ENCODE data around the gene CNIH1. TPM values are rescaled to one million over a fixed set of nuclear protein-coding genes. Genes with fewer than 3 reads are reported as not detected.

The CNIH1 gene
- total and polyA plus RNA-seq, 2 of the 13 experiments (the other 11 are each of a cell fraction or from before 2014, with no cell fraction given), result 166 to 421 TPM

DNA sequence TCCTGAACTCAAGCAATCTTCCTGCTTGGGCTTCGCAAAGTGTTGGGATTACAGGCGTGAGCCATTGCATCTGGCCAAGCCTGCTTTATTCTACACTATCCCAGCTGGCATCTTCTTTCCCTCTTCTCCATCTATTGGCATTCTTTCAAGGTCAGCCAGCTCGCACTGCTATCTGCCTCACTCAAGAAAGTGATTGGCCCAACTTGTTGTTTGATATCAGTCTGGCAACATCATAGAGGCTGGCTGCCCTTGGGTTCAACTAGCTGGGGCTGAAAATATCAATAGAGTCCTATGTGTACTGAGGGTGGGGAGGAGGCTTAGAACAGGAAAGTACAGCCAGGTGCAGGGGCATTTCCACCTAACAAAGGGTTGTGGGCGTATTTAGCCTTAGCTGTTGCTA, 30.5 kb upstream of the CNIH1 start:
- H3K79me2 ChIP-seq (ENCODE audit: insufficient read depth, low read length), result no peaks in the 10 kb centered on the region
- no peaks in the 10 kb centered on the region for H4K20me1 ChIP-seq (ENCODE audit: insufficient read depth, low read length)
- no peak for DNase-seq (ENCODE audit: low spot score)
- H3K27me3 ChIP-seq (ENCODE audit: control insufficient read depth in 1 of 2, insufficient read depth in 2 of 2, low read length in 2 of 2), result no peaks in the 10 kb centered on the region
- H3K9ac ChIP-seq (ENCODE audit: insufficient read depth, low read depth, low read length), result no peak overlapping the region
- no peak overlapping the region for H3K4me3 ChIP-seq (replicated peaks in 1 of 3; ENCODE audit: insufficient read depth in 1 of 3, low read depth in 2 of 3, low read length in 3 of 3)
- no peak overlapping the region for H2AFZ ChIP-seq (ENCODE audit: low read length)
- ATAC-seq, result peak; percentile 31; the same call in 2 of the 3 replicates
- peaks cover 12% of the 10 kb centered on the region for H3K9me3 ChIP-seq (ENCODE audit: low read length)
- no peak for FAIRE-seq
- H3K4me1 ChIP-seq (ENCODE audit: insufficient read depth, low read length), result 0 out of 2 replicates have a peak, but pooled peaks cover 14% of the 10 kb centered on the region
- BruUV-seq (replicated peaks), result no TSS peak
- ChIA-PET POLR2A (interaction anchor here (1.0 kb wide), 1 partner anchor 16 kb away, joined by 3 read pairs; no protein-coding TSS in a partner anchor), CTCF (ENCODE audit: low intra/inter-chr PET ratio, low total read pairs) (no interaction called here)
- peaks cover 0 to 11% of the 10 kb centered on the region in 2 experiments; a peak in 2 of 5 replicates for H3K36me3 ChIP-seq (replicated peaks in 1 of 2; ENCODE audit: control insufficient read depth in 1 of 2, insufficient read depth in 2 of 2, low read length in 2 of 2)
- in situ Hi-C loops (cut with HindIII; ENCODE audit: extremely low pct_ligation_motif_present, low pct_unique_long_range_greater_than_20kb), result no loop called here
- no peak for TF ChIP-seq JUN (CRISPR knock-in tag; IDR thresholded peaks at IDR 0.05)
- no peak for TF ChIP-seq ZFP90 (CRISPR knock-in tag; IDR thresholded peaks at IDR 0.05; ENCODE audit: borderline replicate concordance)
- intact Hi-C loops (cut with micrococcal nuclease; ENCODE audit: unreplicated experiment), result no loop called here
- 91% methylated on average over 4 of the region's 4 CpGs for WGBS (ENCODE audit: low lambda C conversion rate)
- no peak overlapping the region for H3K4me2 ChIP-seq (ENCODE audit: low read depth, low read length)
- no peak overlapping the region for H3K27ac ChIP-seq (ENCODE audit: extremely low read length, insufficient read depth, low read length)

DNA sequence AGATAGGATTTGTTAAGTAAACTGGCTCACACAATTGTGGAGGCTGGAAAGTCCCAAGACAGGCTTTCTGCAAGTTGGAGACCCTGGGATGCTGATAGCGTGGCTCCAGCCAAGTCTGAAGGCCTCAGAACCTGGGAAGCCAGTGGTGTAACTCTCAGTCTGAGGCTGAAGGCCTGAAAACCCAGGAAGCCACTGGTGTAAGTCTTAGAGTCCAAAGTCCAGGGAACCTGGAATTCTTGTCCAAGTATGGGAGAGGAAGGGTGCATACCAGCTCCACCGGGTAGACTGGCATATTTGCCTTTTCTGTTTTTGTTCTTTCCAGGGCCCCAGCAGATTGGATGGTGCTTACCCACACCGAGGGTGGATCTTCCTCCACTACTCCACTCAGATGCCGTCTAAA, 29.5 kb upstream of the CNIH1 start:
- DNase-seq (ENCODE audit: low spot score) (no peak), FAIRE-seq (no peak), ATAC-seq (0 out of 3 replicates have a peak, but pooled peaks have one; percentile 17)
- H3K27ac ChIP-seq (ENCODE audit: extremely low read length, insufficient read depth, low read length), result no peak overlapping the region
- H3K36me3 ChIP-seq (replicated peaks in 1 of 2; ENCODE audit: control insufficient read depth in 1 of 2, insufficient read depth in 2 of 2, low read length in 2 of 2), result peaks cover 0 to 9% of the 10 kb centered on the region in 2 experiments; a peak in 2 of 5 replicates
- TF ChIP-seq, protein P1, sequence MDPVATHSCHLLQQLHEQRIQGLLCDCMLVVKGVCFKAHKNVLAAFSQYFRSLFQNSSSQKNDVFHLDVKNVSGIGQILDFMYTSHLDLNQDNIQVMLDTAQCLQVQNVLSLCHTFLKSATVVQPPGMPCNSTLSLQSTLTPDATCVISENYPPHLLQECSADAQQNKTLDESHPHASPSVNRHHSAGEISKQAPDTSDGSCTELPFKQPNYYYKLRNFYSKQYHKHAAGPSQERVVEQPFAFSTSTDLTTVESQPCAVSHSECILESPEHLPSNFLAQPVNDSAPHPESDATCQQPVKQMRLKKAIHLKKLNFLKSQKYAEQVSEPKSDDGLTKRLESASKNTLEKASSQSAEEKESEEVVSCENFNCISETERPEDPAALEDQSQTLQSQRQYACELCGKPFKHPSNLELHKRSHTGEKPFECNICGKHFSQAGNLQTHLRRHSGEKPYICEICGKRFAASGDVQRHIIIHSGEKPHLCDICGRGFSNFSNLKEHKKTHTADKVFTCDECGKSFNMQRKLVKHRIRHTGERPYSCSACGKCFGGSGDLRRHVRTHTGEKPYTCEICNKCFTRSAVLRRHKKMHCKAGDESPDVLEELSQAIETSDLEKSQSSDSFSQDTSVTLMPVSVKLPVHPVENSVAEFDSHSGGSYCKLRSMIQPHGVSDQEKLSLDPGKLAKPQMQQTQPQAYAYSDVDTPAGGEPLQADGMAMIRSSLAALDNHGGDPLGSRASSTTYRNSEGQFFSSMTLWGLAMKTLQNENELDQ (CRISPR knock-in tag; IDR thresholded peaks at IDR 0.05; ENCODE audit: borderline replicate concordance), result no peak
- TF ChIP-seq ZNF556 (CRISPR knock-in tag; IDR thresholded peaks at IDR 0.05; ENCODE audit: borderline replicate concordance), result no peak
- TF ChIP-seq, protein P2, sequence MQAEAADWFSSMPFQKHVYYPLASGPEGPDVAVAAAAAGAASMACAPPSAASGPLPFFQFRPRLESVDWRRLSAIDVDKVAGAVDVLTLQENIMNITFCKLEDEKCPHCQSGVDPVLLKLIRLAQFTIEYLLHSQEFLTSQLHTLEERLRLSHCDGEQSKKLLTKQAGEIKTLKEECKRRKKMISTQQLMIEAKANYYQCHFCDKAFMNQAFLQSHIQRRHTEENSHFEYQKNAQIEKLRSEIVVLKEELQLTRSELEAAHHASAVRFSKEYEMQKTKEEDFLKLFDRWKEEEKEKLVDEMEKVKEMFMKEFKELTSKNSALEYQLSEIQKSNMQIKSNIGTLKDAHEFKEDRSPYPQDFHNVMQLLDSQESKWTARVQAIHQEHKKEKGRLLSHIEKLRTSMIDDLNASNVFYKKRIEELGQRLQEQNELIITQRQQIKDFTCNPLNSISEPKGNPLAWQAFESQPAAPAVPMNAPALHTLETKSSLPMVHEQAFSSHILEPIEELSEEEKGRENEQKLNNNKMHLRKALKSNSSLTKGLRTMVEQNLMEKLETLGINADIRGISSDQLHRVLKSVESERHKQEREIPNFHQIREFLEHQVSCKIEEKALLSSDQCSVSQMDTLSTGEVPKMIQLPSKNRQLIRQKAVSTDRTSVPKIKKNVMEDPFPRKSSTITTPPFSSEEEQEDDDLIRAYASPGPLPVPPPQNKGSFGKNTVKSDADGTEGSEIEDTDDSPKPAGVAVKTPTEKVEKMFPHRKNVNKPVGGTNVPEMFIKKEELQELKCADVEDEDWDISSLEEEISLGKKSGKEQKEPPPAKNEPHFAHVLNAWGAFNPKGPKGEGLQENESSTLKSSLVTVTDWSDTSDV (CRISPR knock-in tag; IDR thresholded peaks at IDR 0.05), result no peak
- TF ChIP-seq ZNF143 (CRISPR knock-in tag; IDR thresholded peaks at IDR 0.05), result no peak
- H3K4me1 ChIP-seq (ENCODE audit: insufficient read depth, low read length), result 0 out of 2 replicates have a peak, but pooled peaks cover 14% of the 10 kb centered on the region
- H3K79me2 ChIP-seq (ENCODE audit: insufficient read depth, low read length), result no peaks in the 10 kb centered on the region
- in situ Hi-C loops (cut with HindIII; ENCODE audit: extremely low pct_ligation_motif_present, low pct_unique_long_range_greater_than_20kb) (no loop called here), intact Hi-C loops (cut with micrococcal nuclease; ENCODE audit: unreplicated experiment) (no loop called here)
- ChIA-PET CTCF (ENCODE audit: low intra/inter-chr PET ratio, low total read pairs) (no interaction called here), POLR2A (no interaction called here)
- H4K20me1 ChIP-seq (ENCODE audit: insufficient read depth, low read length), result no peaks in the 10 kb centered on the region
- no peak overlapping the region for H2AFZ ChIP-seq (ENCODE audit: low read length)
- peaks cover 12% of the 10 kb centered on the region for H3K9me3 ChIP-seq (ENCODE audit: low read length)
- H3K9ac ChIP-seq (ENCODE audit: insufficient read depth, low read depth, low read length), result no peak overlapping the region
- no peaks in the 10 kb centered on the region for H3K27me3 ChIP-seq (ENCODE audit: control insufficient read depth in 1 of 2, insufficient read depth in 2 of 2, low read length in 2 of 2)
- no peak overlapping the region for H3K4me2 ChIP-seq (ENCODE audit: low read depth, low read length)
- no peak overlapping the region for H3K4me3 ChIP-seq (replicated peaks in 1 of 3; ENCODE audit: insufficient read depth in 1 of 3, low read depth in 2 of 3, low read length in 3 of 3)
- BruUV-seq (replicated peaks), result no TSS peak
- 93% methylated on average over 4 of the region's 4 CpGs for WGBS (ENCODE audit: low lambda C conversion rate)

Data from HepG2 (cell line).